GM18867 (cell line): ENCODE results near the gene ACTA1.
"Not testable (repeated sequence)": the region's sequence is repeated elsewhere in the genome, so short reads cannot be mapped to it uniquely, and the experiment has no call there.

Experiments
- ATAC-seq: cut with Tn5 transposase; IDR thresholded peaks from one replicate; pipeline ENCODE4 v1.9.1; 2021; ENCODE audit warnings: mild to moderate bottlenecking, moderate library complexity; ENCODE audit not compliant: unreplicated experiment

ACTA1 gene

GRCh38 chr1:229409616-229410369 lies 24.1 kb downstream of the ACTA1 start:
- no peak for ATAC-seq

- no peak for ATAC-seq
These were observed 25.3 kb downstream of the ACTA1 start for GRCh38 chr1:229408458-229409037.

GRCh38 chr1:229407206-229408026 lies 26.5 kb downstream of the ACTA1 start:
- ATAC-seq: no peak

DNA sequence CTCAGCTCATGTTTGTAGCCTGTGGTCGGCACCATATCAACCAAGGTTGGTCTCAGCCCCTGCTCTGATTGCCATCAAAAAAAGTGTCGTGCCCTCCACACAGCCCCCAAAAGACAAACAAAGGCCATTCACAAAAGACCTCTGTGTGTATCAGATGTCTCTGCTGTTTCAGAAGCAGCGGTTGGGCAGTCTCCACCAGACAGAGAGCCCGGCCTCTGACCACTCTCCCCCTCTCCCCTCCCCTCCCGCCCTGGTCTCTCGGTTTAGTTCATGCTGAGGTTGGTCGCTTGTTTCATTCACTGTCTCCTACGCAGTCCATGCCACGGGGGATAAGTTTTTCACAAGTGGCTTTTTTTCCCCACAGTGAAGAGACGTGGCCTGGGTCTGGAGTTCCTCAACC lies 27.1 kb downstream of the ACTA1 start:
- ATAC-seq: no peak

DNA sequence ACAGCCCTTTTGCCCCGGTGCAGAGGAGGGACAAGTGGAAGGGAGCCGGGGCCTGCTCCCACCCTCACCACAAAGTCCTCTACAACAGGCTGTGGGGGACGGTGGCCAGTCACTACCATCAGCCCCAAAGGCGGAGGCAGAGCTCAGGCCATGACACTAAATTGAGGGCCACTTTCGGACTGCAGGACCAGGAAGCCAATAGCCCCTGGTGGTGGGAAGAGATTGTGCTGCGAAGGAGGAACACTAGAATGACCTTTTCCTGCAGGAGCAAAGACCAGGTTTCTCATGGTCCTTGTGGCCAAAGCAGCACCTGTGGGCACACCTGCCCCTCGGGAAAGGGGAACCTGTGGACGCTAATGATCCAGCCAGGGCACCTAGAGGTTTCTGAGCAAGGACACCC lies 30.3 kb downstream of the ACTA1 start:
- ATAC-seq: no peak

GRCh38 chr1:229402993-229403392 lies 30.9 kb downstream of the ACTA1 start:
- ATAC-seq: no peak

DNA sequence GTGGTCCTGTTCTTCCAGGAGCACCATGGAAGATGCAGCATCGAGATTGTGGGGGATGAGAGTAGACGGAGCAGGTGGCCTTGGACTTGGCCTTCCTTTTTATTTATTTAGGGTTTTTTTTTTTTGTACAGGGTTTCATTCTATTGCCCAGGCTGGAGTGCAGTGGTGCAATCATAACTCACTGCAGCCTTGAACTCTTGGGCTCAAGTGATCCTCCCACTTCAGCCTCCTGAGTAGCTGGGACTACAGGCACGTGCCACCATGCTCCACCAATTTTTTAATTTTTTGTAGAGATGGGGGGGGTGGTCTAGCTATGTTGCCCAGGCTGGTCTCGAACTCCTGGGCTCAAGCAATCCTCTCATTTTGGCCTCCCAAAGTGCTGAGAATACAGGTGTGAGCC lies 31.6 kb downstream of the ACTA1 start:
- not testable (repeated sequence) for ATAC-seq

DNA sequence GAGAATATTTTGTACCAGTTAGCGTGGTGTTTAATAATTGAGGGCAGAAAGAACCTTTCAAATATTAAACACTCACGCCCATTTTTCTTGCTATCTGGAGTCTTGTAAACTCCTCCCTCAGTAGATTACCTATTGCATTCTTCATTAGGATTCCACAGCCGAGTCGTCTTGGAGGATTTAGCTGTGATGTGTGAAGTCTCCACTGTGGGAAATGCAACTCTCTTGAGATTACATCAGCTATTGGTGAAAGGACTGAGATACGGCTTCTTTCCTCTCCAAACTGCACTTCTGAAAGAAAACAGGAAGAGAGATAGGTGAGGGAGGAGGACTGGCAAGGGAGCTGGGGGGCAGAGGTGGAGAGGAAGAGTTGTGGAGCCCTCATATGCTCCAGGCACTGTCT lies 36.1 kb downstream of the ACTA1 start:
- ATAC-seq: no peak

DNA sequence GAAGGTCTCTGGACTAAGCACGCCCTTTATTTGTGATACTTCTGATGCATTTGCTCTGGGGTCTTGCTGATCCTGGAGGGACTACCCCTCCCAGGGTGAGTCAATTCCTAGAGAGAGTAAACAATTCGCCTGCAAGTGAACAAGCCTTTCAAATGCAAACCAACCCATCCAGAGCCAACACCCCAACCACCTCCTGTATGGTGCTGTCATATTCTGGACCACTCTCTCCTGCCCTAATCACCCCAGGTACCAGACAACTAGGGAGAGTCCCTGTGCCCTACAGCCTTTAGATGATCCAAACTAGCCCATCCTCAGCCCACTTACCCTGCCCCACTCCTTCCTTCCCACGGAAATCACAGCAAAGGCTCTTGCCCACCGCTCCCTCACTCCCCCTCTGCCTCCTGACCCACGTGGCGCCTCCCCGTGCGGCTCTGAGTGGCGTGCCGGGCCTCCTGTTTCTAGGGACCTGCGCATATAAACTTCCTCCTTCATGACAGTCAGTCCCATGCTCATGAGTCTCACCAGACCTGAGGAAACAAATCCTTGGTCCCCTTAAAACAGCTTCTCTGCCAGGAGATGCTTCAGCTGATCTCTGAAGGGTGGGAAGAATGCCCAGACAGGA lies 37.2 kb downstream of the ACTA1 start:
- no peak for ATAC-seq

DNA sequence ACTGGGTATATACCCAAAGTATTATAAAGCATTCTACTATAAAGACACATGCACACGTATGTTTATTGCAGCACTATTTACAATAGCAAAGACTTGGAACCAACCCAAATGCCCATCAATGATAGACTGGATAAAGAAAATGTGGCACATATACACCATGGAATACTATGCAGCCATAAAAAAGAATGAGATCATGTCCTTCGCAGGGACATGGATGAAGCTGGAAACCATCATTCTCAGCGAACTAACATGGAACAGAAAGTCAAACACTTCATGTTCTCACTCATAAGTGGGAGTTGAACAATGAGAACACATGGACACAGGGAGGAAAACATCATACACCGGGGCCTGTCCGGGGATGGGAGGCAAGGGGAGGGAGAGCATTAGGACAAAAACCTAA lies 39.4 kb downstream of the ACTA1 start:
- not testable (repeated sequence) for ATAC-seq

- no peak for ATAC-seq
These were observed 41.0 kb downstream of the ACTA1 start for GRCh38 chr1:229392936-229393335.

- ATAC-seq: no peak
These were observed 43.8 kb downstream of the ACTA1 start for GRCh38 chr1:229390130-229390529.

- ATAC-seq: no peak
These were observed 44.9 kb downstream of the ACTA1 start for GRCh38 chr1:229388897-229389580.

GRCh38 chr1:229385853-229386456 lies 47.9 kb downstream of the ACTA1 start:
- ATAC-seq: no peak

- ATAC-seq: no peak
These were observed 49.1 kb downstream of the ACTA1 start for GRCh38 chr1:229384822-229385221.

GRCh38 chr1:229383961-229384360 lies 49.9 kb downstream of the ACTA1 start:
- no peak for ATAC-seq

- no peak for ATAC-seq
These were observed 50.7 kb downstream of the ACTA1 start for GRCh38 chr1:229383188-229383587.
